GM12801 (cell line): ENCODE results near the gene PRSS23.

Source experiments
- CTCF ChIP-seq: IDR thresholded peaks from one replicate; pipeline ENCODE4 v1.5.1; 2011; ENCODE audit warnings: control low read depth; ENCODE audit not compliant: insufficient read length; ENCODE audit errors: extremely low read depth

PRSS23 gene

GRCh38 chr11:86799680-86800075, 664 bp upstream of the PRSS23 start:
- no peak for TF ChIP-seq CTCF

GRCh38 chr11:86800960-86801272, 574 bp downstream of the PRSS23 start:
- TF ChIP-seq CTCF: no peak

- no peak for TF ChIP-seq CTCF
Observed at GRCh38 chr11:86801364-86801763, 1.0 kb downstream of the PRSS23 start.

GRCh38 chr11:86802146-86802545, 1.8 kb downstream of the PRSS23 start:
- no peak for TF ChIP-seq CTCF

GRCh38 chr11:86802601-86803051, 2.3 kb downstream of the PRSS23 start:
- TF ChIP-seq CTCF: no peak

GRCh38 chr11:86803136-86804045, 3.0 kb downstream of the PRSS23 start:
- TF ChIP-seq CTCF: no peak

GRCh38 chr11:86804951-86805350, 4.6 kb downstream of the PRSS23 start:
- TF ChIP-seq CTCF: no peak
